HG03159 (cell line): ENCODE measurements around the gene CYBA.

ENCODE experiments used
- ATAC-seq: cut with Tn5 transposase; IDR thresholded peaks from one replicate; pipeline ENCODE4 v1.9.1; 2021; ENCODE audit warnings: mild to moderate bottlenecking, moderate library complexity; ENCODE audit not compliant: unreplicated experiment

Gene CYBA

GRCh38 chr16:88631920-88632586 lies 18.8 kb downstream of the CYBA start:
- ATAC-seq = no peak

- no peak for ATAC-seq
Observed at GRCh38 chr16:88631384-88631783, 19.5 kb downstream of the CYBA start.

GRCh38 chr16:88630941-88631340 lies 19.9 kb downstream of the CYBA start:
- ATAC-seq = no peak

- no peak for ATAC-seq
Observed at GRCh38 chr16:88630433-88630832, 20.4 kb downstream of the CYBA start.

DNA sequence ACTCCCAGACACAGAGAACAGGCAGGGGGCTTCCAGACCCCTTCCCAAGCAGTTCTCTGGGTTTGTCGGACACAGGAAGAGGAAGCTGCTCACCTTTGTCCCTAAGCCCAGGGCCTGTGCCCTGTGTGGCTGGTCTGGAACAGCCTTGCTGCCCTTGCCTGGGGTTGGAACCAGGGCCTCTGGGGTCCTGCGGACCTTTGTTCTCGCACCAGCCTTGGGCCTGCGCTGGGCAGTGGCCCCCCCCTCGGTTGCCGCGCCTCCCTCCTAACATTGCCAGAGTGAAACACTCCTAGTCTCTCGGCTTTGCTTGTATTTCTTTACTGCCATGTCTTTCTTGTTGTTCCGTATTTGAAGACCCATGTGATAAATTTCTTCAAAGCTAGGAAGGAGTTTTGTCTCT lies 21.0 kb downstream of the CYBA start:
- no peak for ATAC-seq

DNA sequence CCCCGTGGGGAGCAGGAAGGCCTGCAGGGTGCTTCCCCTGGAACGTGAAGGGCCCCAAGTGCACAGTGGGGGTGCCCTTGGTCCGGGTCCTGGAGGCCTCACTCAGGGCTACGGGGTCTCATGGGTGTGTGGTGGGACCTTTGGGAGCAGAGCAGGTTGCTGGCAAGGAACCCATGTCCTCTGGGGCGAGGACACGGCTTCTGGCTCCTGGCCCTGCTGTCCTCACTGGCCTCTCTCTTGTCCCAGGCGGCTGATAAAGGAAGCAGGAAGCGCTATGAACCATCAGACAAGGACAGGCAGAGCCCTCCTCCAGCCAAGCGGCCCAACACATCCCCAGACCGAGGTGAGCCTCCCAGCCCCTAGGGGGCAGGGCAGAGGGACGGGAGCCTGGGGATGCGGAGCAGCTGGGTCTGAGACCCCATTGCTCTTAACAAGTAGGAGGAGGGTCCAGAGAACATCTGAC lies 22.3 kb downstream of the CYBA start:
- ATAC-seq = no peak

- ATAC-seq = no peak
Observed at GRCh38 chr16:88627531-88628411, 23.1 kb downstream of the CYBA start.

- no peak for ATAC-seq
Observed at GRCh38 chr16:88626646-88627045, 24.2 kb downstream of the CYBA start.

DNA sequence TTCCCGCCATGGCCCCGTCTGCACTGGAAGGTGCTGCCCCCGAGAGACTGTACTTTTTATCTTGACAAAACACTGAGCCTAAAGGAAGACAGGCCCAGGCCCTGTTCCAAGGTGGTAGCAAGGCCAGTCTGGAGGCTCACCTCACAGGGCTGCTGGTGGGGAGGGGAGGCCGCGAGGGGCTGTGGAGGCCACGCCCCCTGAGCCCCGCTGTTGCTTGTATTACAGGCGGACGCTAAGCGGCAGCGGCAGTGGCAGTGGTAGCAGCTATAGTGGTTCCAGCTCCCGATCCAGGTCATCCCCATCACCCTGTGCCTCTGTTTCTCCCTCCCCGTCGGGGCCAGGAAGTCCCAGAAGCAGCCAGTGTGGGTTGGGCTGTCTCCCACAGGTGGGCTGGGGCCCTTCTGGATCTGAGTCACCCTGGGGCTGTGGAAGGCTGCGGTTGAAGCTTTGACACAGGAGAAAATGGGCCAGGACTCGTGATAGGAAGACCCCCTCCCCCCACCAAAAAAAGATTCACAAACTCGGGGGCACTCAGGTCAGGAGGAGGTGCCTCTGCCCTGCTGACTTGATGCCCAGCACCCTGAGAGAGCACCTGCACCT lies 25.8 kb downstream of the CYBA start:
- no peak for ATAC-seq

- no peak for ATAC-seq
Observed at GRCh38 chr16:88624481-88624880, 26.4 kb downstream of the CYBA start.

- ATAC-seq = no peak
Observed at GRCh38 chr16:88623858-88624257, 27.0 kb downstream of the CYBA start.

- ATAC-seq = no peak
Observed at GRCh38 chr16:88622866-88623265, 28.0 kb downstream of the CYBA start.

GRCh38 chr16:88622125-88622524 lies 28.7 kb downstream of the CYBA start:
- ATAC-seq = no peak

DNA sequence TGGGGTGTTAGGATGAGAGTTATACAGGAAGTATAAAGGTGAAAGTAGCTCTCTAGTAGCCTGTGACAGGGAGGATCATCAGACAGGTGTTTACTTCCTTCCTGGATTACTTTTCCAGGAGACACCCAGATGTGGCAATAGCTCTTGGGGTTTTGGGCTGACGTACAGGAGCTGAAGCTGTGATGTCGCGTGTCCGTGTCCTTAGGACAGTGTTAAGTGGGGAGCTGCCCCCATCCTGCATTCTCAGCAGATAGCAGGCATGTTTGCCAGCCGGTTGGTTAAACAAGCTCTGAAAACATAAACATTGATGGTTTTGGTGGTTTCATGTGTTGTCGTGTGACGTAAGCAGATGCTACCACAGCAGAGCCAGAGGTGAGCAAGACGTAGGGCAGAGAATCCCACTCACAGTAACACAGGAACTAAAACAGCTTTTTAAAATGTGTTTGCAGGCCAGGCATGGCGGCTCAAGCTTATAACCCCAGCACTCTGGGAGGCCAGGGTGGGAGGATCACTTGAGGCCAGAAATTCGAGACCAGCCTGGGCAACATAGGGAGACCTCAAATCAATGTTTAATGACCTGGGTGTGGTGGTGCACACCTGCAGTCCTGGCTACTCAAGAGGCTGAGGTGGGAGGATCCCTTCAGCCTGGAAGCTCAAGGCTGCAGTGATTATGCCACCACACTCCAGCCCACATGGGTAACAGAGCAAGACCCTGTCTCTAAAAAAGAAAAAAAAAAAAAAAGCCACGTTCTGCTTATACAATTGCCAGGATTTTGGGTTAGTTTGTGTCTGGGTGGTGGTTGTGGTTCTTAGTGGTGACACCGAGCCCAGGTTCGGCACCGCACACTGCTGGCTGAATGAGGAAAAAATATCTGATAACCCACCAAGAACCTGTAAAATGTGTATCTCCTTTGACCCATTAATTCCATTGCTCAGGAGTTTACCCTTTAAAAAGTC lies 30.7 kb downstream of the CYBA start:
- ATAC-seq = no peak

DNA sequence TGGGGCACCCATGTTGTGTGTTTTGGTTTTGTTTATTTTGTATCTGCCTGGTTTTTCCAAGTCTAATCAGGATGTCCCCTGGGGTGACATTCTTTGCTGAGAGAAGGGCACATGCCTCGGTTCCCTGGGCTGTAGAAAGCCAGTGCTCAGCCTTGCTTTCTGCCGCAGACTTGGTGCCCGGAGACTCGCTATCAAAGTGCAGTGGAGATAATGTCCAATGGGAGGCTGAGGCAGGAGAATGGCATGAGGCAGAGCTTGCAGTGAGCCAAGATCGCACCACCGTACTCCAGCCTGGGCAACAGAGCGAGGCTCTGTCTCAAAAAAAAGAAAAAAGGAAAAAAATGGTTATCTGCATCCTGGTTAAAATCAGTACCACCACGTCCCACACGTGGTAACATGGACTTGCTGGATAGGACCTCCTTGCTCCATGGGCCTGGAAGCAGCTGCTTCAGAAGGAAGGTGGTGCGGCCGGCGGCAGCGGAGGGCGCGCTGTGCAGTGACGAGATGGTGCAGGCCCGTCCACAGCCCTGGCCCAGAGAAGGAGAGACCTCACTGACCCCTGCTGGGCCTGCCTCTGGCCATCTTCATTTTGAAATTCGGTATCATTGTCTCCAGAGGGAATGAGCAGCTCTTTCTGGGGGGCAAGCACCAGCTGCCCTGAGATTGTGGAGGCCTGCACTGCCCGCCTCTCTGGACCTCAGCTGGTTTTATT lies 31.7 kb downstream of the CYBA start:
- no peak for ATAC-seq

DNA sequence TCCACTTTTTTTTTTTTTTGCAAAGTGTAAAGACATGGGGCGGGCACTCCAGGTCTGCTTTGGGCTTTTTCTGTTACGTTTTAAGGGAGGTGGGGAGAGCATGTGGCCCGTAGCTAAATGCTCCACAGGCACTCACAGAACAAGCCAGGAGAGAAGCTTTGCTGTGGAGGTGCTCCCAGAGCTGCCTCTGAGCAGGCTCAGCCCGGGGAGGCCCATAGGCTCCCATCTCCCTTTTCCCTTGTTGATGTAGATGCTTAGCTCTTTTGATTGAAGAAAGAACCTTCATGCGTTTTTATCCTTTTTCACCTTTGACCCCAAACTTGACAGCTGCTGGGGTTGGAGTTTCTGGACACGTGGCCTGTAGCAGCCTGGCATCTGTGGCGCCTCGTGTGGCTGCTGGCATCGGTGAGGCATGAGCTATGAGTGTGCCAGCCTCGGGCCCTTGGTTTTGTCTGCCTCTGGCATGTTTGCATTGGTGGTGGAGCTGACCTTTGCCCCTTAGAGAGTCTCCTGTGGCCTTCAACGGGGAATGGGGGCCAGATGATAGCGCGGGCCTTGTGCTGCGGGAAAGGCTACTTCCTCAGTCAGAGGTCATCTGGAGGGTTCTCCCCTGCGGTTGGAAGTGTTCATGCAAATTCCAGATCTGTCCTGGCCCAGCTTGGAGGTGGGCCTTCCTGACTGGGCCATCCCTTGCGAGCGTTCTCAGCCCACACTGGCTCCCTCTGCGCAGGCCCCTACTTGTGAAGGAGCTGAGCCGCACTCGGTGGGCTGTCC lies 32.5 kb downstream of the CYBA start:
- ATAC-seq = no peak

DNA sequence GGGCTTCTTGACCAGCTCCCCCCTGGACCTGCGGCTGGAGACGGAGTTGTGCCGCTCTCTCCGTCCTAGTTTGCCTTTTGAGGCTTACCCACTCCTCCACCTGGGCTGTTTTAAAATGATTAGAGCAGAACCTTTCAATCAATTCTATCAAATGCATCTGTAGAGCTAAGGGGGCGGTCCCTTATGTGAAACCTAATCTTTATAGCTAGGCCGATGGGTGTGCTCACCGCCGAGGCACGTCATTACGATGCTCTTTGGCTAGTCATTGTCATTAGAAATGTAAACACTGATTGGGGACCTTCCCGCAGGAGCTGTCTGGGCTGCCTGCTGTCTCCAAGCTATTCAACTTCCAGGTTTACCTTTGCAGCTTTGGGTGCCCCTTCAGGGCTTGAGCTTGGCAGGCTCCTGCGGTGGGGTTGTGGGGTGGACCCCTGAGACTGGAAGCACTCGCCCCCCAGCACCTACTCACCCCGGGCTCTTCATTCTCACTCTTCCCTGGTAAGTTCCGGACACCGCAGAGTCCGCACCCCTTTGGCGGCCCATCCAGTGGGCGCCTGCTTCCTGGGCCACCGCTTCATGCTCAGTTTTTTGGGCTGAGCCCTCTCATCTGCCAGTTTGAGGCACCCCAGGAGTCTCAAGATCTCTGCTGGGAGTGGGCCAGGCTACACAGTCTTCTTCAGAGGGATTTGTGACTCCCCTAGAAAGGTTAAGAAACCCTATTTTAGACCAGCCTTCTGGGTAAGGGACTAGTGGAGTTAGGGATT lies 33.4 kb downstream of the CYBA start:
- ATAC-seq = no peak

DNA sequence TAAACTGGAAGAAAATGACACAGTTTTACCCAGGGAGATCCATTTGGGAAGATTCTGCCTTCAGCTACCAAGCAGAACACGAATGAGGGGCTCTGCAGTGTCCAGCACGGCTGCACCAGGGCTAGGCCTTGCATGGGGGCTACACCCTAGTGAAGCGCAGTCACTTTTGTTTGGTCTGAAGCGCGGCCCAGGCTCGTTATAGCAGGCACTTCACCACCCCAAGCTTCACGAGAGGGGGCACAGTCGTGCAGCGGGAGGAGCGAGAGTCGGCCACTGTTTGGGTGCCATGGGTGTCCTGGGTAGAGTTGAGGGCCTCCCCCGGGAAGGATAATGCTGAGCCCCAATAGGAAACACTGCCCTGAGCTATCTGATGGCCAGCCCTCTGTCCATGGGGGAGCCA lies 34.1 kb downstream of the CYBA start:
- ATAC-seq = no peak

- no peak for ATAC-seq
Observed at GRCh38 chr16:88616320-88616719, 34.5 kb downstream of the CYBA start.
